ENCODE results near the gene RPUSD4. TPM values are rescaled to one million over a fixed set of nuclear protein-coding genes. Genes with fewer than 3 reads are reported as not detected.

RPUSD4 gene
- polyA plus RNA-seq, 1 of the 3 experiments (the other 2 are of a cell fraction), result 18.0 TPM

- H3K27ac ChIP-seq (ENCODE audit: low read depth in 2 of 2, low read length in 1 of 2), result peak overlapping the region in 1 of 2 experiments; percentile 38; a peak in 1 of 4 replicates
- no peak overlapping the region for H3K9ac ChIP-seq
- TF ChIP-seq JUND (IDR thresholded peaks at IDR 0.05), result no peak
- no peak for TF ChIP-seq FOXM1 (IDR thresholded peaks at IDR 0.05; ENCODE audit: low read depth)
- TF ChIP-seq GATA2 (CRISPR knock-in tag; IDR thresholded peaks at IDR 0.05), result no peak
- no peak for TF ChIP-seq MEF2A (IDR thresholded peaks at IDR 0.05; ENCODE audit: borderline replicate concordance, low read depth)
- TF ChIP-seq FOSL2 (IDR thresholded peaks at IDR 0.05; ENCODE audit: borderline replicate concordance, low read depth), result no peak
- no peak for TF ChIP-seq SIN3A (IDR thresholded peaks at IDR 0.05; ENCODE audit: borderline replicate concordance, low read depth, low read length)
- TF ChIP-seq ELF1 (IDR thresholded peaks at IDR 0.05), result no peak
- no peak for TF ChIP-seq NRF1 (IDR thresholded peaks at IDR 0.05; ENCODE audit: low read depth, low read length)
- TF ChIP-seq TCF12 (IDR thresholded peaks at IDR 0.05), result no peak
- TF ChIP-seq MXI1 (IDR thresholded peaks at IDR 0.05; ENCODE audit: low read depth, low read length), result no peak
- no peak for TF ChIP-seq ZBTB33 (IDR thresholded peaks at IDR 0.05; ENCODE audit: borderline replicate concordance, low read depth)
- TF ChIP-seq REST (IDR thresholded peaks at IDR 0.05; ENCODE audit: low read depth, low read length), result no peak
- no peak for TF ChIP-seq RXRA (IDR thresholded peaks at IDR 0.05; ENCODE audit: borderline replicate concordance, low read depth)
- no peak for TF ChIP-seq CTCF (IDR thresholded peaks at IDR 0.05)
- no peak for TF ChIP-seq CHD2 (IDR thresholded peaks at IDR 0.05; ENCODE audit: low read length, partially characterized antibody)
- H3K79me2 ChIP-seq (ENCODE audit: insufficient read depth), result no peaks in the 10 kb centered on the region
- no peaks in the 10 kb centered on the region for H3K27me3 ChIP-seq (ENCODE audit: insufficient read depth)
- 96% methylated on average over 8 of the region's 14 CpGs for WGBS (ENCODE audit: low lambda C conversion rate)
- H3K9me3 ChIP-seq, result no peaks in the 10 kb centered on the region
- no peak for DNase-seq
- no peaks in the 10 kb centered on the region for H3K36me3 ChIP-seq (replicated peaks in 1 of 2; ENCODE audit: control insufficient read depth in 1 of 2, insufficient read depth in 2 of 2, low read length in 1 of 2)
- no peak overlapping the region for H2AFZ ChIP-seq (ENCODE audit: low read depth)
- POLR2A ChIA-PET, result no interaction called here
- no peaks in the 10 kb centered on the region for H4K20me1 ChIP-seq (ENCODE audit: insufficient read depth)
- no peaks in the 10 kb centered on the region for H3F3A ChIP-seq (replicated peaks; ENCODE audit: insufficient read depth)
- no peak overlapping the region for H3K4me2 ChIP-seq
- H3K4me3 ChIP-seq (ENCODE audit: low read depth in 2 of 2, low read length in 1 of 2), result no peak overlapping the region
- CTCF ChIA-PET, result no interaction called here
- H3K9me2 ChIP-seq, result no peaks in the 10 kb centered on the region
- H3K4me1 ChIP-seq (ENCODE audit: control insufficient read depth in 1 of 2, insufficient read depth in 2 of 2, low read depth in 1 of 2, low read length in 1 of 2), result peaks cover 9 to 59% of the 10 kb centered on the region in 2 experiments; a peak in 3 of 4 replicates
Observed at GRCh38 chr11:126162306-126163030, 49.0 kb downstream of the RPUSD4 start.

Measured in SK-N-SH (cell line).